GF-D8 (cell line): ENCODE measurements around the gene ZDHHC11.
"Not testable (repeated sequence)": the region's sequence is repeated elsewhere in the genome, so short reads cannot be mapped to it uniquely, and the experiment has no call there.

Experiments used
- DNase-seq: peaks from one replicate; lab custom pipeline; 2025; lab: John Stamatoyannopoulos, UW

Gene ZDHHC11

GRCh38 chr5:801472-801871 lies 49.3 kb downstream of the ZDHHC11 start:
- no peak for DNase-seq

DNA sequence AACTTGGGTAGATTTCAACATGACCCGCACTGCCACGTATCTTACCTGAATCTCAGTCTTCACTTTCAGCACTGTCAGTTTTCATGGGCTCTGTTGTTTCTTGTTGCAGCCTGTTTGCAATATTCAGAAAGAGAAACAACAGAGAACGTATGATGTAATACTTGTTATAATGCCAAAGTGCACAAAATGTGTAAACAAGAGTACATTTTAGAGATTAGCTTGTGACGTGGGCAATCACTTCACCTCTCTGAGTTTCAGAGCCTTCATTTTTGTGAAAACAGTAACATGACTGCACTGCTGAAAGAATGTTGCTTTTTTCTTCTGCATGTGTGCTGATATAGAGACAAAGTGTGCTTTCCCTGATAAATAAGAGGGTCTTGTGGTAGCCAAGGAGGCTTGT lies 49.7 kb downstream of the ZDHHC11 start:
- DNase-seq, result not testable (repeated sequence)

DNA sequence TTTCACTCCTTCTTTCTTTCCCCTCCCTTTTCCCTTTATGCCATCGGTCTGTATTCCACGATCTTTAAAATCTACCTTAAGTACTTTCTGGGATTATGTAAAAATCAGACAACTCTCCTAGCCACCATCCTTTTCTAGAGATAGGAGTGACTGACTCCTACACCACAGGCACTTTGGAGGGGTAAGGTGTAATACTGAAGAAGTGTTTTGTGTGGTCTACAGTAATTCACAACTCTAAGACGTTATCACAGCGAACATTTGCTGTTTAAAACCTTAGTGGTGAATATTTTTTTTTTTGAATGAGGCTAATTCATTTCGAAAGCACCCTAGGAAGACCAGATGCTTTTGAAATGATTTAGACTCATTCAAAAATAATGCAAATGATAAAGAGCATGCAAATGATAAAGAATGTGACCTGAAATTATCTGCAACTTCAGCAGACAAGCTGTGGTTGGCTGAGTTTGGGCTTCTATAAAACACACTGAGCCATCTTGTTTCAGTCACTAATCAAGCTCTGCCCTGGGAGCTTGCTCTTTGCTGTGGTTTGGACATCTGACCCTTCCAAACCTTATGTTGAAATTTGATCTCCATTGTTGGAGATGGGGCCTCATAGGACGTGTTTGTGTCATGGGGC lies 52.2 kb downstream of the ZDHHC11 start:
- DNase-seq, result not testable (repeated sequence)

- DNase-seq, result not testable (repeated sequence)
Measured at GRCh38 chr5:797986-798385, 52.8 kb downstream of the ZDHHC11 start.

GRCh38 chr5:795873-796272 lies 54.9 kb downstream of the ZDHHC11 start:
- not testable (repeated sequence) for DNase-seq

DNA sequence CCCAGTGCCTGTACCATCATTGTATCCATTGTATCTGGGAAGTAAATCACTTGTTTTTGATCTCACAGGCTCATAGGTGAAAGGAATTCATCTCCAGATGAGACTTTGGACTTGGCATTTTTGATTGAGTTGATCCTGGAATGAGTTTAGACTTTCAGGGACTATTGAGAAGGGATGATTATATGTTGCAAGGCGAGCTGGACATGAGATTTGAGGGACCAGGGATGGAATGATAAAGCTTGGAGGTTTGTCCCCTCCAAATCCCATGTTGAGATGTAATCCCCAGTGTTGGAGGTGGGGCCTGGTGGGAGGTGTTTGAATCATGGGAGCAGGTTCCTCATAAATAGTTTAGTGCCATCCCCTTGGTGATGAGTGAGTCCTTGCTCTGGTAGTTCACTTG lies 55.8 kb downstream of the ZDHHC11 start:
- DNase-seq, result not testable (repeated sequence)

DNA sequence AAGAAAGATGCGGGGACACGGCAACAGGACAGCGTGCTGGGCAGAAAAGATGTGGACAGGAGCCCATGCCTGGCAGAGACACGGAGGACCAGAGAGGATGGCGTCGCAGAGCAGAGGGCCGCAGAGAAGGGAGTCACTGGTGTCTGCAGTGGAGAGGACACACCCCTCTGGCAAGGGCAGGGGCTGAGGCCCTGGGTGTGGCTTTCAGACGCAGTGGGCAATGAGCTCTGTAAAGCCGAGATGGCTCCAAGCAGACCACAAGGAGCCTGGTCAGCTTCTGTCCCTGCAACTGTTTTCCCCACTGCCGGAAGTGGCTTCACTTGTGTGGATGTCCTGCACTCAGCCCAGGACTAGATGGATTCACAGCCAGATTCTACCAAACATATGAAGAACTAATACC lies 62.1 kb downstream of the ZDHHC11 start:
- not testable (repeated sequence) for DNase-seq

- not testable (repeated sequence) for DNase-seq
Measured at GRCh38 chr5:787857-788233, 62.9 kb downstream of the ZDHHC11 start.

- DNase-seq, result not testable (repeated sequence)
Measured at GRCh38 chr5:787224-787856, 63.4 kb downstream of the ZDHHC11 start.

DNA sequence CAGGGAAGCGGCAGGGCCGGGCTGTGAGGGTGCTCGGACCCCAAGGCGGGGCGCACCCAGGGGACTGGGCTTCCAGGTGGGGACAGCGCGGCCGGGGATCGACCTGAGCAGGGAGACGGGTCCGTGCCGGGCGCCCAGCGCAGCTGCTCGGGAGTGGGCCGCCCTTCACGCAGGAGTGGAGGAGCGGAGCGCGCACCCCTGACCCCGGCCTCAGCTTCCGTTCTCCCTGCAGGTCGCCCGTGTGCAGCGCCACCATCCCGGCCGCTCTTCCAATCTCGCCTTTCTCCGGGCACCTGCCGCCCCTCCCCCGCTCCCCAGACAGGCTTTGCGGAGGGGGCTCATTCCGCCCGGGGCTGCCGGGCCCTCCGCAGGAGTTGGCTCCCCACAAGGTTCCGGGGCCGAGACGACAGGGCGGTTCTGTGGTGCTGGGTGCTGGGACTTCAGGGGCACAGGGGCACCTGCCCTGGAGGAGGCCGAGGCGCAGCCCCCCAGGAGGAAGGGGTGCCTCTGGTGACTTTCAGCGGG lies 65.5 kb downstream of the ZDHHC11 start:
- not testable (repeated sequence) for DNase-seq

- DNase-seq, result not testable (repeated sequence)
Measured at GRCh38 chr5:784428-785177, 66.2 kb downstream of the ZDHHC11 start, which contains the start of gene ZDHHC11B. Gene ZDHHC11B (minus strand): TSS chr5:784729. CDS start chr5:766919, 17,810 bp downstream.

DNA sequence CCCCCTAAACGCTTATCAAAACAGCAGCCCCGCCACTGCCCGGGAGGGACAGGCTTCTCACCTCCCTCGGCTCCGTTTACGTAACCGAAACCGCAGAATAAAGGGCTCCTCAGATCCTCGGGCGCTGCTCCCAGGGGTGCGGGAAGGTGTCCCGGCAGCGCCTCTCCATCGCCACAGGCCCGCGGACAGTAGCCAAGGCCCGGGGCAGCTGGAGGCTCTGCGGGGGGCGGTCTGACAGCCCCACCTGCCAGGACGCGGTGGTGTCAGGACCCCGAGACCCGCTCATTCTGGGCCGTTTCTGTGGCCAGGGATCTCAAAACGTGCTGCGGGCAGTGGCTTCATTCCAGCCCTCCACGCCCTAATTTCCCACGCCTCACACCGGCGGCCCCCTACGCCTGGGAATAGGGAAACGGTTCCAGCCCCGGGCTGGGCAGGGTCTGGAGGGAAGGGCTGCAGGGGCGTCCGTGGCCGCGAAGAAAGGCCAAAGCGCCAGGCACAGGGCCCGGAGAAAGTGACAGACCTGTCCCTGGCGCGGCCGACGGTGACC lies 66.8 kb downstream of the ZDHHC11 start:
- DNase-seq, result not testable (repeated sequence)

DNA sequence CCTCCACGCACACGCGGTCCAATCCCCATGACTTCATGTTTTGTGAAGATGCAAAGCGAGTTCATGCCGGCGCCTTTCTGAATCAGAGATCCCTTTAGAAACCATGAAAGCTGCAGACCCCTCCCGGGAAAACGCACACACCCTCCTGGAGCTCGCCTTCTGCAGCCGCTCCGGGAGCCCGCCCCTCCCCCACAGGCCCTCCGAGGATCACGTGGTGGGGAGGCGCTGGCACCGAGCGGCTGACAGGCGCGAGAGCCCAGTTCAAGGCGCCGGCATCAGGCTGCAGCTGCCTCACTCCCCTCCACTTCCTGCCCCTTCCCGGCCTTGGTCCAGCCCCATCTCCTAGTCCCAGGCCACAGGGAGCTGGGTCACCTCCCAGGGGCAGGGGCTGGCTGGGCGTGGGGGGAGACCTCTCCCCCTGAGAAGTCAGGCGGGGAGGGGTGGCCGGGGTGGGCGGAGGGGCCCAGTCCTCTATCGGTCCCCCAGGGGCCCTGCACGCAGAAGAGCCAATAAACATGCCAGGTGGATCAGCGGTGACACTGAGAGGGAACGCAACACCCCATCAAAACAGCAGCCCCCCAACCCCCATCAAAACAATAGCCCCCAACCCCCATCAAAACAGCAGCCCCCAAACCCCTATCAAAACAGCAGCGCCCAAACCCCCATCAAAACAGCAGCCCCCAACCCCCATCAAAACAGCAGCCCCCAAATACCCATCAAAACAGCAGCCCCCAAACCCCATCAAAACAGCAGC lies 67.6 kb downstream of the ZDHHC11 start:
- DNase-seq, result not testable (repeated sequence)

DNA sequence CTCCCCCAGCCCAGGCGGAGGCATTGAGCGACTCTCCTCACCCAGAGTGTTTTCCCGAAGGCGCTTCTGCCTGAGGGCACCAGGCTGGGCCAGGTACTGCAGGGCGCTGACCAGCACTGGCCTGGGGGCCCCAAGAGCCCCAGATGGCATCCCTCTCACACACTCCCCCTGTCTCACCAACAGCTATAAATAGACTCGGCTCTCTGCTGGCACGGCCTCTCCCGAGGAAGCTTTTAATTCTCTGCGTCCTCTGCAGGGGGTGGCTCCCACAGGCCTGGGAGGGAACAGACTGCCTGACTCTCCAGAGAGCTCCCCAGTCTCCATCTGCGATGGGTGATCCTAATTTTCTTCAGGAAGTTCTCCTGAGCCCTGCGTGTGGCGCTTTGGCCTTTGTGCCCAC lies 68.4 kb downstream of the ZDHHC11 start:
- not testable (repeated sequence) for DNase-seq

DNA sequence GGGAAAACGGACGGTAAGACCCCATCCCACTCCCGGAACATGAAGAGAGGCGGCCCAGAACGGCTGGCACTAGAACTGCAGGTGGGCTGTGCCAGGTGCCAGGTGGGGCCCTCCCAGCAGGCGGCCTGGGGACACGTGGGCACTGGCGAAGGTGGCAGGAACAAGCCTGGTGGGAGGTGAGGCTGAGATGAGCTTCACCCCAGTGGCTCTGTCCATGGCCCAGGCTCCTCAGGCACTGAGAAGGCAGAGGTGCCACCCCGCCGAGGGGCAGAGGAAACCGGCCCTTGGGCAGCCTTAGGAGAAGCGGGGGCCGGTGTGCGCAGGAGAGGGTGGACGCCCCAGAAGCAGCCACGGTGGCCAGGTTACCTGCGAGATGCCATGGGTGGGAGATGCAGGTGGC lies 70.2 kb downstream of the ZDHHC11 start:
- DNase-seq, result not testable (repeated sequence)

DNA sequence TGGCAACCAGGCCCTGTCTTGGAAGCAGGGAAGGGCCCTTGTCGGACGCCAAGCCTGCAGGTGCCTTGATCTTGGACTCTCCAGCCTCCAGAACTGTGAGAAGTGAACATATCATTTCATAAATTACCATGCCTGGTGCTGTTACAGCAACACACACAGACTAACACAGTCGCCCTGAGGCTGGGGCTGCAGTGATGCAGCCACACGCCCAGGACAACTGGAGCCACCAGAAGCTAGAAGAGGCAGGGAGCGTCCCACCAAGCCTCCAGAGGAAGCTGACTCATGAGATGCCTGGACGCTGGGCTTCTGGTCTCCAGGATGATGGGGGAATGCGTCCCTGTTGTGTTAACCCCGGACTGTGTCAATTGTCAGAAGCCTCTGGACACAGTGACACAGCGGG lies 71.8 kb downstream of the ZDHHC11 start:
- not testable (repeated sequence) for DNase-seq

- not testable (repeated sequence) for DNase-seq
Measured at GRCh38 chr5:778421-778820, 72.4 kb downstream of the ZDHHC11 start.

DNA sequence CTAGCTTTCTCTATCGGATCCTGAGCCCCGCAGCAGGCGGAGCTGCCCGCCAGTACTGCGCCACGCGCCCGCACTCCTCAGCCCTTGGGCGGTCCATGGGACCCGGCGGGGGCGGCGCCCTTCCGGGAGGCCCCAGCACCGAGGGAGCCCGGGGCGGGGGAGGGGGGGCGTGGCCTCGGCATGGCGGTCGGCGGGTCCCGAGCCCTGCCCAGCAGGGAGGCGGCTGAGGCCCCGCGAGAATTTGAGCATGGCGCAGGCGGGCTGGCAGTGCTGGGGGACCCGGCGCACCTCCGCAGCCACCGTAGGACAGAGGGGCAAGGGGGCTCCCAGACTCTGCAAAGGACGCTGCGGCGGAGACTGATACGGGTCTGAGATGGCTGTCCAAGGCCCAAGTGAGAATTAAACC lies 73.0 kb downstream of the ZDHHC11 start:
- no peak for DNase-seq

- no peak for DNase-seq
Measured at GRCh38 chr5:776862-777711, 73.7 kb downstream of the ZDHHC11 start.

DNA sequence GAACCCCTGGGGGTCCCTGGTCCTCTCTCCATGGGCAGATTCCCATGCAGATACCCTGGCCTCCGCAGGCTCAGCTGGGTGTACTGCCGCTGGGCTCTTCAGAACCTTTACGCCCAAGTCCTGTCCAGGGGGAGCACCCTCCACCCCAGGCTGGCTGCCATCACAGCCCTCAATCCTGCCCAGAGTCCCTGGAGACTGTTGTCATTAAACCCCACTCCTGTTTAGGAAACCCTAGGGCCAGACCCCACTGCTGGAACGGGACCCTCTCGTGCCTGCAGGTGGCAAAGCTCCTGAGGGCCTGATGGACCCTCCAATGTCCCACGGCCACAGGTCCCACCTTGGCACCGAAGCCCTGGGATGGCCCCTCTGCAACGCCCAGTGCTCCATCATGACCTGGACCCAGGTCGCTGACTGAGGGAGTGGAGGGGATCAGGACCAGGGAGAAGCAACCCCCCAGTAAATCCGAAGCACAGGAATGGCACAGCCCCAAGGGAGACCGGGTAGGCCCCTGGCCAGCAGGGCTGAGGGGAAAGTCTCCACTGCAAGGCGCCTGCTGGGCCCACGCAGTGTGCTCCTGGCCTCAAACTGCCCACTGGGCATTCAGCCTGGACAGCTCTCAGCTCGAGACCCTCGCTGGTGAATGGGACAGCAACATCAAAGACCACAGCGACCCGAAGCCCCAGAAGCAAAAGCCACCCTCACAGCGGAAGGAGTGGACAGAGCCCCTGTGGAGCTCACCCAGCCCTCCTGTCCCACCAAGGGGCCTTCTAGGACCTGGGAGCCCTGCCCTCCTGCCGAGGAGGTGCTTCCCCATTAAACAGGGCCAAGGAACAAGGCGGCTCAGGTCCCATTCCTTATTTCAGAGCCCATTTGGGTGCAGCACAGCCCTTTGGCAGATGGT lies 74.6 kb downstream of the ZDHHC11 start:
- DNase-seq, result no peak
